ENCODE measurements around the gene DST. TPM values are rescaled to one million over a fixed set of nuclear protein-coding genes. Genes with fewer than 3 reads are reported as not detected.

The DST gene
- total and polyA plus RNA-seq, 4 donors, result 325 to 525 (median 420) TPM

- Histone ChIP-seq H3K27me3 (ENCODE audit: control insufficient read depth, insufficient read depth, low read length) (no peaks in the 10 kb centered on the region), H3K9me3 (ENCODE audit: control insufficient read depth, insufficient read depth, low read length) (no peaks in the 10 kb centered on the region), H3K4me3 (ENCODE audit: low read depth, low read length) (peak overlapping the region; percentile 74), H3K4me1 (ENCODE audit: control insufficient read depth, insufficient read depth, low read length) (peaks cover 7% of the 10 kb centered on the region), H3K36me3 (ENCODE audit: control insufficient read depth, insufficient read depth, low read length) (no peaks in the 10 kb centered on the region), H3K27ac (ENCODE audit: low read depth, low read length) (peak overlapping the region; percentile 97)
- WGBS (ENCODE audit: insufficient coverage), result under 1% methylated on average over 49 of the region's 50 CpGs
- peak; percentile 62 to 94 (median 83) for DNase-seq (ENCODE audit: low read depth in 4 of 6, low spot score in 6 of 6)
Observed at GRCh38 chr6:56542364-56543331, 100.0 kb downstream of the DST start.

GRCh38 chr6:56541741-56542360 lies 100.8 kb downstream of the DST start:
- Histone ChIP-seq H3K4me3 (ENCODE audit: low read depth, low read length) (peak overlapping the region; percentile 74), H3K36me3 (ENCODE audit: control insufficient read depth, insufficient read depth, low read length) (no peaks in the 10 kb centered on the region), H3K9me3 (ENCODE audit: control insufficient read depth, insufficient read depth, low read length) (no peaks in the 10 kb centered on the region), H3K27ac (ENCODE audit: low read depth, low read length) (peak overlapping the region; percentile 97), H3K4me1 (ENCODE audit: control insufficient read depth, insufficient read depth, low read length) (peaks cover 7% of the 10 kb centered on the region), H3K27me3 (ENCODE audit: control insufficient read depth, insufficient read depth, low read length) (no peaks in the 10 kb centered on the region)
- WGBS (ENCODE audit: insufficient coverage), result 7% methylated on average over 2 of the region's 3 CpGs
- DNase-seq (ENCODE audit: low read depth in 4 of 6, low spot score in 6 of 6), result peak in 1 of 6 donors; percentile 39

GRCh38 chr6:56541030-56541600 lies 101.6 kb downstream of the DST start:
- Histone ChIP-seq H3K9me3 (ENCODE audit: control insufficient read depth, insufficient read depth, low read length) (no peaks in the 10 kb centered on the region), H3K36me3 (ENCODE audit: control insufficient read depth, insufficient read depth, low read length) (no peaks in the 10 kb centered on the region), H3K4me1 (ENCODE audit: control insufficient read depth, insufficient read depth, low read length) (peaks cover 7% of the 10 kb centered on the region), H3K4me3 (ENCODE audit: low read depth, low read length) (peak overlapping the region; percentile 74), H3K27ac (ENCODE audit: low read depth, low read length) (peak overlapping the region; percentile 97), H3K27me3 (ENCODE audit: control insufficient read depth, insufficient read depth, low read length) (no peaks in the 10 kb centered on the region)
- WGBS (ENCODE audit: insufficient coverage), result no CpG with 5 or more reads among the region's 11 CpGs
- DNase-seq (ENCODE audit: low read depth in 4 of 6, low spot score in 6 of 6), result peak in 2 of 6 donors; percentile 49 to 58

GRCh38 chr6:56540232-56541029 lies 102.3 kb downstream of the DST start:
- no peaks in the 10 kb centered on the region for H3K27me3 ChIP-seq (ENCODE audit: control insufficient read depth, insufficient read depth, low read length)
- 67% methylated on average over 4 of the region's 9 CpGs for WGBS (ENCODE audit: insufficient coverage)
- peak overlapping the region; percentile 74 for H3K4me3 ChIP-seq (ENCODE audit: low read depth, low read length)
- no peaks in the 10 kb centered on the region for H3K36me3 ChIP-seq (ENCODE audit: control insufficient read depth, insufficient read depth, low read length)
- peaks cover 7% of the 10 kb centered on the region for H3K4me1 ChIP-seq (ENCODE audit: control insufficient read depth, insufficient read depth, low read length)
- DNase-seq (ENCODE audit: low read depth in 4 of 6, low spot score in 6 of 6), result no peak
- peak overlapping the region; percentile 97 for H3K27ac ChIP-seq (ENCODE audit: low read depth, low read length)
- no peaks in the 10 kb centered on the region for H3K9me3 ChIP-seq (ENCODE audit: control insufficient read depth, insufficient read depth, low read length)

GRCh38 chr6:56539527-56540105 lies 103.1 kb downstream of the DST start:
- H3K4me1 ChIP-seq (ENCODE audit: control insufficient read depth, insufficient read depth, low read length), result peaks cover 11% of the 10 kb centered on the region
- peak overlapping the region; percentile 97 for H3K27ac ChIP-seq (ENCODE audit: low read depth, low read length)
- DNase-seq (ENCODE audit: low read depth in 4 of 6, low spot score in 6 of 6), result peak in 1 of 6 donors; percentile 47

GRCh38 chr6:56538851-56539250 lies 103.8 kb downstream of the DST start:
- peaks cover 7% of the 10 kb centered on the region for H3K36me3 ChIP-seq (ENCODE audit: control insufficient read depth, insufficient read depth, low read length)
- H3K27ac ChIP-seq (ENCODE audit: low read depth, low read length), result no peak overlapping the region
- no peaks in the 10 kb centered on the region for H3K9me3 ChIP-seq (ENCODE audit: control insufficient read depth, insufficient read depth, low read length)
- DNase-seq (ENCODE audit: low read depth in 4 of 6, low spot score in 6 of 6), result no peak
- H3K4me3 ChIP-seq (ENCODE audit: low read depth, low read length), result peak overlapping the region; percentile 21
- WGBS (ENCODE audit: insufficient coverage), result no CpG with 5 or more reads among the region's 2 CpGs
- no peaks in the 10 kb centered on the region for H3K27me3 ChIP-seq (ENCODE audit: control insufficient read depth, insufficient read depth, low read length)
- H3K4me1 ChIP-seq (ENCODE audit: control insufficient read depth, insufficient read depth, low read length), result peaks cover 11% of the 10 kb centered on the region

More at GRCh38 chr6:56539527-56540105, 103.1 kb downstream of the DST start:
- peak overlapping the region; percentile 74 for H3K4me3 ChIP-seq (ENCODE audit: low read depth, low read length)
- no peaks in the 10 kb centered on the region for H3K27me3 ChIP-seq (ENCODE audit: control insufficient read depth, insufficient read depth, low read length)
- peaks cover 6% of the 10 kb centered on the region for H3K36me3 ChIP-seq (ENCODE audit: control insufficient read depth, insufficient read depth, low read length)
- H3K9me3 ChIP-seq (ENCODE audit: control insufficient read depth, insufficient read depth, low read length), result no peaks in the 10 kb centered on the region

- peaks cover 7% of the 10 kb centered on the region for H3K36me3 ChIP-seq (ENCODE audit: control insufficient read depth, insufficient read depth, low read length)
- H3K27me3 ChIP-seq (ENCODE audit: control insufficient read depth, insufficient read depth, low read length), result no peaks in the 10 kb centered on the region
- peaks cover 3% of the 10 kb centered on the region for H3K4me1 ChIP-seq (ENCODE audit: control insufficient read depth, insufficient read depth, low read length)
- H3K27ac ChIP-seq (ENCODE audit: low read depth, low read length), result no peak overlapping the region
- H3K4me3 ChIP-seq (ENCODE audit: low read depth, low read length), result no peak overlapping the region
- no peak for DNase-seq (ENCODE audit: low read depth in 4 of 6, low spot score in 6 of 6)
- H3K9me3 ChIP-seq (ENCODE audit: control insufficient read depth, insufficient read depth, low read length), result no peaks in the 10 kb centered on the region
Observed at GRCh38 chr6:56537223-56537770, 105.4 kb downstream of the DST start.

GRCh38 chr6:56536536-56536935 lies 106.2 kb downstream of the DST start:
- H3K27ac ChIP-seq (ENCODE audit: low read depth, low read length), result no peak overlapping the region
- no peak overlapping the region for H3K4me3 ChIP-seq (ENCODE audit: low read depth, low read length)
- H3K4me1 ChIP-seq (ENCODE audit: control insufficient read depth, insufficient read depth, low read length), result peaks cover 3% of the 10 kb centered on the region
- no peaks in the 10 kb centered on the region for H3K27me3 ChIP-seq (ENCODE audit: control insufficient read depth, insufficient read depth, low read length)
- DNase-seq (ENCODE audit: low read depth in 4 of 6, low spot score in 6 of 6), result no peak
- WGBS (ENCODE audit: insufficient coverage), result no CpG with 5 or more reads among the region's 2 CpGs
- peaks cover 10% of the 10 kb centered on the region for H3K36me3 ChIP-seq (ENCODE audit: control insufficient read depth, insufficient read depth, low read length)
- H3K9me3 ChIP-seq (ENCODE audit: control insufficient read depth, insufficient read depth, low read length), result no peaks in the 10 kb centered on the region

- H3K4me1 ChIP-seq (ENCODE audit: control insufficient read depth, insufficient read depth, low read length), result peaks cover 3% of the 10 kb centered on the region
Observed at GRCh38 chr6:56535626-56536025, 107.1 kb downstream of the DST start.

More at GRCh38 chr6:56535626-56536025, 107.1 kb downstream of the DST start:
- DNase-seq (ENCODE audit: low read depth in 4 of 6, low spot score in 6 of 6), result no peak
- Histone ChIP-seq H3K36me3 (ENCODE audit: control insufficient read depth, insufficient read depth, low read length) (peaks cover 10% of the 10 kb centered on the region), H3K9me3 (ENCODE audit: control insufficient read depth, insufficient read depth, low read length) (no peaks in the 10 kb centered on the region), H3K27ac (ENCODE audit: low read depth, low read length) (no peak overlapping the region), H3K27me3 (ENCODE audit: control insufficient read depth, insufficient read depth, low read length) (no peaks in the 10 kb centered on the region), H3K4me3 (ENCODE audit: low read depth, low read length) (no peak overlapping the region)

All from spinal cord (tissue), 10 donors.